Thyroid gland (tissue), 4 donors: ENCODE data around the gene CDH20.

Experiments used
- CTCF ChIP-seq, 6 experiments: fragments of 200-600 bp in 3 of 6; fragments of 450-650 bp in 3 of 6; sonication (generic) in 3 of 6; IDR thresholded peaks; one replicate each; pipeline ENCODE4 v1.5.1; 2016 to 2019; ENCODE audit warnings: antibody characterized with exemption in 6 of 6, mild to moderate bottlenecking in 2 of 6, inconsistent platforms in 1 of 6, moderate library complexity in 1 of 6
- POLR2A ChIP-seq, 2 donors: fragments of 450-650 bp; IDR thresholded peaks; one replicate each; pipeline ENCODE4 v1.6.1; 2017; ENCODE audit warnings: antibody characterized with exemption in 2 of 2, mild to moderate bottlenecking in 2 of 2, moderate library complexity in 1 of 2

GRCh38 chr18:61290616-61291015 lies 42.6 kb upstream of the CDH20 start:
- TF ChIP-seq CTCF (IDR thresholded peaks at IDR 0.05) (no peak), POLR2A (IDR thresholded peaks at IDR 0.05) (no peak)
